HCT116 (cell line): ENCODE measurements around the gene BATF3. TPM values are rescaled to one million over a fixed set of nuclear protein-coding genes. Genes with fewer than 3 reads are reported as not detected.
A peak's percentile ranks its signal among the peaks of the same experiment; 100 is the strongest.

Source experiments
- ATAC-seq: fragments of 200-7000 bp; cut with Tn5 transposase; 2 replicates; pipeline ENCODE4 v1.9.1; 2020; ENCODE audit warnings: mild to moderate bottlenecking, moderate library complexity
- BruUV-seq: library from RNA; stranded (reverse); fragments of 400-500 nt; replicated peaks from 2 replicates; lab custom pipeline; 2021; lab: Mats Ljungman, UMichigan
- CTCF ChIA-PET: fragments of 300-600 bp; sonication (Branson Sonifier 250); formaldehyde crosslinking; loops from one replicate; lab custom pipeline; 2021; ENCODE audit warnings: antibody characterized with exemption; lab: Charles Lee
- POLR2A ChIA-PET: fragments of 300-600, 350-600 bp; sonication (Branson Sonifier 250); formaldehyde crosslinking; loops from one replicate; lab custom pipeline; 2021; ENCODE audit warnings: antibody characterized with exemption; lab: Charles Lee
- RAD21 ChIA-PET, 2 experiments: fragments of 300-600 bp; sonication (Branson Sonifier 250); formaldehyde crosslinking; loops; one replicate each; lab custom pipeline; 2023; ENCODE audit warnings: low total read pairs in 2 of 2; ENCODE audit not compliant: uncharacterized antibody in 2 of 2, unreplicated experiment in 2 of 2, low non-redundant PET in 1 of 2; lab: Charles Lee
- DNase-seq: peaks from one replicate; pipeline ENCODE4 v3.0.0-alpha.2; 2010; ENCODE audit warnings: low read depth, low spot score
- H2AFZ ChIP-seq: fragments of 200-600 bp; shearing (Covaris generic), sonication (generic); 2 replicates; pipeline ENCODE4 v1.6.1; 2017; ENCODE audit warnings: low read depth, mixed run types, mixed read lengths, antibody characterized with exemption, low read length; ENCODE audit not compliant: poor library complexity, severe bottlenecking
- H3K27ac ChIP-seq: 2 replicates; pipeline ENCODE4 v1.5.1; 2012; ENCODE audit warnings: low read depth, low read length
- H3K27me3 ChIP-seq: fragments of 200-600 bp; sonication (generic); 2 replicates; pipeline ENCODE4 v1.6.1; 2016; ENCODE audit warnings: mixed run types, low read length, mixed read lengths; ENCODE audit not compliant: insufficient read depth
- H3K36me3 ChIP-seq, 2 experiments: fragments of 200-500 bp in 1 of 2; fragments of 200-600 bp in 1 of 2; sonication (Bioruptor generic) in 1 of 2; sonication (generic) in 1 of 2; 2 replicates each; pipeline versions ENCODE4 v1.5.1 to v1.6.1; 2014 to 2016; ENCODE audit warnings: low read length in 2 of 2, inconsistent platforms in 1 of 2, mixed read lengths in 1 of 2, mixed run types in 1 of 2; ENCODE audit not compliant: insufficient read depth in 2 of 2, control insufficient read depth in 1 of 2
- H3K4me1 ChIP-seq, 2 experiments: fragments of 200-600 bp in 1 of 2; sonication (generic) in 1 of 2; 2 replicates each; pipeline versions ENCODE4 v1.5.1 to v1.6.1; 2012 to 2017; ENCODE audit warnings: low read length in 2 of 2, inconsistent platforms in 1 of 2, mild to moderate bottlenecking in 1 of 2, mixed read lengths in 1 of 2, mixed run types in 1 of 2, moderate library complexity in 1 of 2; ENCODE audit not compliant: insufficient read depth in 2 of 2, control insufficient read depth in 1 of 2
- H3K4me2 ChIP-seq: fragments of 200-600 bp; sonication (generic); 2 replicates; pipeline ENCODE4 v1.6.1; 2017; ENCODE audit warnings: mixed run types, low read length, mixed read lengths
- H3K4me3 ChIP-seq, 2 experiments: fragments of 200-600 bp in 1 of 2; sonication (generic) in 1 of 2; replicated peaks in 1 of 2; 2 replicates each; pipeline ENCODE4 v1.5.1; 2011 to 2016; ENCODE audit warnings: low read length in 2 of 2, control low read depth in 1 of 2, low read depth in 1 of 2, mild to moderate bottlenecking in 1 of 2, mixed read lengths in 1 of 2, mixed run types in 1 of 2
- H3K79me2 ChIP-seq: fragments of 200-600 bp; sonication (generic); 2 replicates; pipeline ENCODE4 v1.6.1; 2017; ENCODE audit warnings: mild to moderate bottlenecking, mixed run types, low read length, moderate library complexity, mixed read lengths; ENCODE audit not compliant: insufficient read depth
- H3K9ac ChIP-seq: fragments of 200-600 bp; sonication (generic); 2 replicates; pipeline ENCODE4 v1.6.1; 2016; ENCODE audit warnings: low read length, mixed read lengths
- H3K9me2 ChIP-seq: fragments of 200-600 bp; sonication (generic), shearing (Covaris generic); 2 replicates; pipeline ENCODE4 v1.6.1; 2017; ENCODE audit warnings: mixed run types, mild to moderate bottlenecking, moderate library complexity; ENCODE audit not compliant: insufficient read depth
- H3K9me3 ChIP-seq, 2 experiments: fragments of 200-500 bp in 1 of 2; fragments of 200-600 bp in 1 of 2; sonication (Bioruptor generic) in 1 of 2; sonication (generic) in 1 of 2; 2 replicates each; pipeline ENCODE4 v1.6.1; 2014 to 2017; ENCODE audit warnings: low read length in 2 of 2, mixed read lengths in 2 of 2, inconsistent platforms in 1 of 2, low read depth in 1 of 2, mild to moderate bottlenecking in 1 of 2, mixed run types in 1 of 2, moderate library complexity in 1 of 2; ENCODE audit not compliant: control insufficient read depth in 1 of 2, insufficient read depth in 1 of 2
- H4K20me1 ChIP-seq: fragments of 200-600 bp; sonication (generic), shearing (Covaris generic); 2 replicates; pipeline ENCODE4 v1.6.1; 2017; ENCODE audit warnings: mixed run types, mild to moderate bottlenecking, moderate library complexity; ENCODE audit not compliant: insufficient read depth
- CBX3 ChIP-seq: IDR thresholded peaks from 2 replicates; pipeline ENCODE4 v1.6.1; 2012; ENCODE audit warnings: low read depth
- EGR1 ChIP-seq: IDR thresholded peaks from 2 replicates; pipeline ENCODE4 v1.6.1; 2012; ENCODE audit warnings: low read depth
- JUND ChIP-seq: IDR thresholded peaks from 2 replicates; pipeline ENCODE4 v1.6.1; 2012
- MAX ChIP-seq: IDR thresholded peaks from 2 replicates; pipeline ENCODE4 v1.6.1; 2012
- POLR2AphosphoS5 ChIP-seq: IDR thresholded peaks from 2 replicates; pipeline ENCODE4 v1.6.1; 2011; ENCODE audit warnings: mild to moderate bottlenecking, low read depth, low read length, moderate library complexity
- RAD21 ChIP-seq: IDR thresholded peaks from 2 replicates; pipeline ENCODE4 v1.6.1; 2012; ENCODE audit warnings: low read depth, mild to moderate bottlenecking
- SP1 ChIP-seq: IDR thresholded peaks from 2 replicates; pipeline ENCODE4 v1.6.1; 2012; ENCODE audit warnings: low read depth
- SRF ChIP-seq: IDR thresholded peaks from 2 replicates; pipeline ENCODE4 v1.6.1; 2012; ENCODE audit warnings: low read depth
- TCF7L2 ChIP-seq: IDR thresholded peaks from 2 replicates; pipeline ENCODE4 v1.7.0; 2011; ENCODE audit warnings: borderline replicate concordance, inconsistent platforms; ENCODE audit not compliant: insufficient read depth, insufficient read length; ENCODE audit errors: extremely low read depth
- ZNF274 ChIP-seq: fragments of 200-500 bp; sonication (Bioruptor generic); IDR thresholded peaks from 2 replicates; pipeline ENCODE4 v1.6.1; 2014; ENCODE audit warnings: mild to moderate bottlenecking, low read depth, low read length, inconsistent platforms
- intact Hi-C: fragments of 100-400 bp; cut with micrococcal nuclease; formaldehyde crosslinking; loops from 2 replicates; pipeline ENCODE4 v1.10.0; 2022
- total RNA-seq: library from RNA; stranded (reverse); gene quantifications from one replicate; pipeline ENCODE4 v1.2.1, GENCODE V29; 2021; ENCODE audit not compliant: unreplicated experiment
- TF ChIP-seq, protein P1 (sequence below): IDR thresholded peaks from 2 replicates; pipeline ENCODE4 v1.6.1; 2011; ENCODE audit warnings: mild to moderate bottlenecking, low read length, moderate library complexity; ENCODE audit not compliant: insufficient replicate concordance; ENCODE audit errors: extremely low read depth

Gene BATF3
- total RNA-seq, 1 experiment from 2014 or later = 4.8 TPM

DNA sequence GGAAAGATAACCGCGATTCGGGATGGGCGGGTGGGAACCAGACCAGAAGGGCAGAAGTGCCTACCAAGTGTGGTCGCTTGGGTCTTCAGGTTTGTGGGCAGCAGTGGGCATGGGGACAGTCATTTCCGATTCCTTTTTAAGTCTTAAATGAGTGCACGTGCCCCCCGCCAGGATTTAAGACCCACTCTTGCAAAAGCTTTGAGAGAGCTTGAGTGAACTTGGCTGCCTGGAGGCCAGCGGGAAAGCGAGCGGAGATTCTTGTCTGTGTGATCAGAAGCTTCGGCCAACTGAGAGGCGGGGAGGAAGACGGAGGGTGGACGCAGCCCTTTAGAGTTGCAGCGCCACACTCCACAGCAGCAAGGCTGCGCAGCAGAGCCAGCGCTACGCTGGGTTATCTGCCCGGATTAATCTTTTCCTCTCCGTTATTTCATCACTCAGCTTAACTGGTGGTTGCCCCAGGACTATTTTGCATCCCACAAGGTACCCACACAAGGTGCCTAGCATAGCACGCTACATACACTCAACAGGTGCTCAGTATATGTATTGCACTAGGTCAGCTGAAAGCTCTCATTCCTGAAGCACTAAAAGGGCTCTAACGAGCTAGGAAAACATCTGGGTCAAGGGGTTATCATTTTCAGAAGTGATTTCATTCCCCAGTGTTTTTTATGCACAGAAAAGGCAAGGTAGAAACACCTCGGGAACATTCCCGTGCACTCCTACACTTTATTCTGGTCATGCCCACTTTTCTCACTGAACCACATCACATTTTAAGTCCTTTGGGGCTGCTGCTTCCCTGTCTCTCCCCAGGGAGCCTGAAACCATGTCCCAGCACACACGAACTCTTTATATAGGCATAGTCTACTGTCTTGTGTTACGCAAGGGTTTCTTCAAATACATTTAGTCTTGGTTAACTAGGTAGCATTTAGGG is 1.5 kb upstream of the BATF3 start:
- intact Hi-C loops = no loop called here
- Histone ChIP-seq H3K36me3 (no peaks in the 10 kb centered on the region), H3K4me1 (peaks cover 9 to 25% of the 10 kb centered on the region in 2 experiments), H3K9me2 (no peaks in the 10 kb centered on the region), H3K4me2 (peak overlapping the region; percentile 87), H3K27me3 (peaks cover 16% of the 10 kb centered on the region; the same call in 1 of the 2 replicates), H3K4me3 (no peak overlapping the region; a peak in 1 of 4 replicates), H3K79me2 (no peaks in the 10 kb centered on the region), H3K9ac (no peak overlapping the region), H2AFZ (no peak overlapping the region), H3K27ac (no peak overlapping the region), H4K20me1 (no peaks in the 10 kb centered on the region), H3K9me3 (no peaks in the 10 kb centered on the region)
- TF ChIP-seq, protein P1, sequence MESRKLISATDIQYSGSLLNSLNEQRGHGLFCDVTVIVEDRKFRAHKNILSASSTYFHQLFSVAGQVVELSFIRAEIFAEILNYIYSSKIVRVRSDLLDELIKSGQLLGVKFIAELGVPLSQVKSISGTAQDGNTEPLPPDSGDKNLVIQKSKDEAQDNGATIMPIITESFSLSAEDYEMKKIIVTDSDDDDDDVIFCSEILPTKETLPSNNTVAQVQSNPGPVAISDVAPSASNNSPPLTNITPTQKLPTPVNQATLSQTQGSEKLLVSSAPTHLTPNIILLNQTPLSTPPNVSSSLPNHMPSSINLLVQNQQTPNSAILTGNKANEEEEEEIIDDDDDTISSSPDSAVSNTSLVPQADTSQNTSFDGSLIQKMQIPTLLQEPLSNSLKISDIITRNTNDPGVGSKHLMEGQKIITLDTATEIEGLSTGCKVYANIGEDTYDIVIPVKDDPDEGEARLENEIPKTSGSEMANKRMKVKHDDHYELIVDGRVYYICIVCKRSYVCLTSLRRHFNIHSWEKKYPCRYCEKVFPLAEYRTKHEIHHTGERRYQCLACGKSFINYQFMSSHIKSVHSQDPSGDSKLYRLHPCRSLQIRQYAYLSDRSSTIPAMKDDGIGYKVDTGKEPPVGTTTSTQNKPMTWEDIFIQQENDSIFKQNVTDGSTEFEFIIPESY = no peak
- TF ChIP-seq JUND (no peak), SRF (no peak), TCF7L2 (no peak), RAD21 (no peak), ZNF274 (no peak), SP1 (no peak), CBX3 (no peak), MAX (no peak), POLR2AphosphoS5 (no peak), EGR1 (no peak)
- ChIA-PET RAD21 (no interaction called here), CTCF (interaction anchor here (0.8 to 1.8 kb wide), 2 partner anchors 36 to 49 kb away, joined by 4 to 5 read pairs; no protein-coding TSS in a partner anchor), POLR2A (no interaction called here)
- no peak; the same call in 1 of the 2 replicates for ATAC-seq
- no peak for DNase-seq
- no TSS peak for BruUV-seq
